ENCODE data around the gene HDAC9.
"Not testable (repeated sequence)": the region's sequence is repeated elsewhere in the genome, so short reads cannot be mapped to it uniquely, and the experiment has no call there.

Gene HDAC9

DNA sequence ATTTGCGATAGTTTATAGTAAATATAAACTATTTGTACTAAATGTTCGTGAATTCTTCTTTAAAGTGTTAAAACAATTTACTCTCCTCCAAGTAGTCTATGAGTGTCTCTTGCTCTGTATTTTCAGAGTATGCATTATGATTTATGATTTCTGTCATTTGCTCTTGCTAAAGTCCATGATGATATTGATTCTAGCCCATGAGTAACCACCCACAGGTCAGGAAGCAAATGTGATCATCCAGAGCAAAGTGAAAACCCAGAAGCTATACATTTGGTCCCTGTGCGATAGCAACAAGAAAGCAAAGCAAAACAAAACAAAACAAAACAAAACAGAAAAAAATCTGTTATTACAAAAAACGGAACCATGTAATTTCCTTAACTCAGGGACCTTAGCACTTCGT, 225.9 kb downstream of the HDAC9 start:
- H3K36me3 ChIP-seq (ENCODE audit: insufficient read depth, low read length) = no peaks in the 10 kb centered on the region
- no peak for DNase-seq (ENCODE audit: low read depth, low spot score)
- H3K9ac ChIP-seq (ENCODE audit: insufficient read length) = no peak overlapping the region
- TF ChIP-seq POLR2AphosphoS5 (IDR thresholded peaks at IDR 0.05; ENCODE audit: borderline replicate concordance, low read depth, low read length) = no peak
- TF ChIP-seq FOXP2 (optimal IDR thresholded peaks at IDR 0.05; ENCODE audit: control extremely low read depth, extremely low read length, insufficient read depth) = no peak
- no peak for TF ChIP-seq EZH2 (IDR thresholded peaks at IDR 0.05)
- H3K4me3 ChIP-seq = no peak overlapping the region
- H3K9me3 ChIP-seq (ENCODE audit: low read depth, low read length) = no peaks in the 10 kb centered on the region
- H3K27ac ChIP-seq = no peak overlapping the region

GRCh38 chr7:18724318-18724717, 228.8 kb downstream of the HDAC9 start:
- no peak overlapping the region for H3K9ac ChIP-seq (ENCODE audit: insufficient read length)
- H3K9me3 ChIP-seq (ENCODE audit: low read depth, low read length) = no peaks in the 10 kb centered on the region
- H3K27ac ChIP-seq = no peak overlapping the region
- TF ChIP-seq POLR2AphosphoS5 (IDR thresholded peaks at IDR 0.05; ENCODE audit: borderline replicate concordance, low read depth, low read length) = no peak
- TF ChIP-seq EZH2 (IDR thresholded peaks at IDR 0.05) = no peak
- no peak for TF ChIP-seq FOXP2 (optimal IDR thresholded peaks at IDR 0.05; ENCODE audit: control extremely low read depth, extremely low read length, insufficient read depth)
- no peak for DNase-seq (ENCODE audit: low read depth, low spot score)
- no peak overlapping the region for H3K4me3 ChIP-seq
- no peaks in the 10 kb centered on the region for H3K36me3 ChIP-seq (ENCODE audit: insufficient read depth, low read length)

GRCh38 chr7:18727115-18727870, 231.7 kb downstream of the HDAC9 start:
- H3K4me3 ChIP-seq = no peak overlapping the region
- H3K9ac ChIP-seq (ENCODE audit: insufficient read length) = no peak overlapping the region
- DNase-seq (ENCODE audit: low read depth, low spot score) = no peak
- TF ChIP-seq POLR2AphosphoS5 (IDR thresholded peaks at IDR 0.05; ENCODE audit: borderline replicate concordance, low read depth, low read length) (no peak), FOXP2 (optimal IDR thresholded peaks at IDR 0.05; ENCODE audit: control extremely low read depth, extremely low read length, insufficient read depth) (no peak), EZH2 (IDR thresholded peaks at IDR 0.05) (no peak)
- H3K27ac ChIP-seq = no peak overlapping the region
- H3K36me3 ChIP-seq (ENCODE audit: insufficient read depth, low read length) = no peaks in the 10 kb centered on the region
- no peaks in the 10 kb centered on the region for H3K9me3 ChIP-seq (ENCODE audit: low read depth, low read length)

DNA sequence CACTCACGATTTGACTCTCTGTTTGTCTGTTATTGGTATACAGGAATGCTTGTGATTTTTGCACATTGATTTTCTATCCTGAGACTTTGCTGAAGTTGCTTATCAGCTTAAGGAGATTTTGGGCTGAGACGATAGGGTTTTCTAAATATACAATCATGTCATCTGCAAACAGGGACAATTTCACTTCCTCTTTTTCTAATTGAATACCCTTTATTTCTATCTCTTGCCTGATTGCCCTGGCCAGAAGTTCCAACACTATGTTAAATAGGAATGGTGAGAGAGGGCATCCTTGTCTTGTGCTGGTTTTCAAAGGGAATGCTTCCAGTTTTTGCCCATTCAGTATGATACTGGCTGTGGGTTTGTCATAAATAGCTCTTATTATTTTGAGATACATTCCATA, 240.5 kb downstream of the HDAC9 start:
- not testable (repeated sequence) for DNase-seq (ENCODE audit: low read depth, low spot score); H3K36me3 ChIP-seq (ENCODE audit: insufficient read depth, low read length); H3K9ac ChIP-seq (ENCODE audit: insufficient read length); H3K27ac ChIP-seq; H3K9me3 ChIP-seq (ENCODE audit: low read depth, low read length); H3K4me3 ChIP-seq

DNA sequence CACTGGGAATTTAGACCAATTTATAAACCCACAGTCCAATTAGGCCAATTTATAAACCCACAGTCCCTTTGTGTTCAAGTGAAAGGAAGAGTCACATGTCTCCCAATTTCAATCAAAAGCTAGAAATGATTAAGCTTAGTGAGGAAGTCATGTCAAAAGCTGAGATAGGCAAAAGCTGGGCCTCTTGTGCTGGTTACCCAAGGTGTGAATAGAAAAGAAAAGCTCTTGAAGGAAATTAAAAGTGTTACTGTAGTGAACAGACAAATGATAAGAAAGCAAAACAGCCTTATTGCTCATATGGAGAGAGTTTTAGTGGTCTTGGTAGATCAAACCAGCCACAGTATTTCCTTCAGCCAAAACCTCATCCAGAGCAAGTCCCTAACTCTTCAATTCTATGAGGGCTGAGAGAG, 245.0 kb downstream of the HDAC9 start:
- Histone ChIP-seq H3K27ac (no peak overlapping the region), H3K9me3 (ENCODE audit: low read depth, low read length) (no peaks in the 10 kb centered on the region), H3K9ac (ENCODE audit: insufficient read length) (no peak overlapping the region), H3K36me3 (ENCODE audit: insufficient read depth, low read length) (no peaks in the 10 kb centered on the region), H3K4me3 (no peak overlapping the region)
- no peak for DNase-seq (ENCODE audit: low read depth, low spot score)
- TF ChIP-seq FOXP2 (optimal IDR thresholded peaks at IDR 0.05; ENCODE audit: control extremely low read depth, extremely low read length, insufficient read depth) = no peak

GRCh38 chr7:18753972-18754610, 258.5 kb downstream of the HDAC9 start:
- H3K4me3 ChIP-seq = peak overlapping the region; percentile 70
- H3K36me3 ChIP-seq (ENCODE audit: insufficient read depth, low read length) = peaks cover 7% of the 10 kb centered on the region; the same call in 1 of the 2 replicates
- H3K27ac ChIP-seq = peak overlapping the region; percentile 99
- H3K9me3 ChIP-seq (ENCODE audit: low read depth, low read length) = peaks cover 6% of the 10 kb centered on the region; the same call in 1 of the 2 replicates
- H3K9ac ChIP-seq (ENCODE audit: insufficient read length) = peak overlapping the region; percentile 70
- TF ChIP-seq EZH2 (IDR thresholded peaks at IDR 0.05) = no peak
- TF ChIP-seq POLR2AphosphoS5 (IDR thresholded peaks at IDR 0.05; ENCODE audit: borderline replicate concordance, low read depth, low read length) = no peak
- no peak for TF ChIP-seq FOXP2 (optimal IDR thresholded peaks at IDR 0.05; ENCODE audit: control extremely low read depth, extremely low read length, insufficient read depth)
- no peak for DNase-seq (ENCODE audit: low read depth, low spot score)

GRCh38 chr7:18754766-18755165, 259.2 kb downstream of the HDAC9 start:
- H3K9me3 ChIP-seq (ENCODE audit: low read depth, low read length) = peaks cover 6% of the 10 kb centered on the region; the same call in 1 of the 2 replicates
- H3K27ac ChIP-seq = peak overlapping the region; percentile 99
- H3K9ac ChIP-seq (ENCODE audit: insufficient read length) = peak overlapping the region; percentile 70
- peaks cover 7% of the 10 kb centered on the region; the same call in 1 of the 2 replicates for H3K36me3 ChIP-seq (ENCODE audit: insufficient read depth, low read length)
- H3K4me3 ChIP-seq = peak overlapping the region; percentile 70
- peak; percentile 84 for DNase-seq (ENCODE audit: low read depth, low spot score)
- TF ChIP-seq EZH2 (IDR thresholded peaks at IDR 0.05) = no peak
- TF ChIP-seq POLR2AphosphoS5 (IDR thresholded peaks at IDR 0.05; ENCODE audit: borderline replicate concordance, low read depth, low read length) = peak; percentile 44; the same call in 1 of the 2 replicates
- TF ChIP-seq FOXP2 (optimal IDR thresholded peaks at IDR 0.05; ENCODE audit: control extremely low read depth, extremely low read length, insufficient read depth) = peak; percentile 43

- no peak for DNase-seq (ENCODE audit: low read depth, low spot score)
- TF ChIP-seq FOXP2 (optimal IDR thresholded peaks at IDR 0.05; ENCODE audit: control extremely low read depth, extremely low read length, insufficient read depth) (no peak), POLR2AphosphoS5 (IDR thresholded peaks at IDR 0.05; ENCODE audit: borderline replicate concordance, low read depth, low read length) (no peak), EZH2 (IDR thresholded peaks at IDR 0.05) (no peak)
- Histone ChIP-seq H3K4me3 (peak overlapping the region; percentile 70), H3K36me3 (ENCODE audit: insufficient read depth, low read length) (peaks cover 7% of the 10 kb centered on the region; the same call in 1 of the 2 replicates), H3K9me3 (ENCODE audit: low read depth, low read length) (peaks cover 6% of the 10 kb centered on the region; the same call in 1 of the 2 replicates), H3K27ac (peak overlapping the region; percentile 99), H3K9ac (ENCODE audit: insufficient read length) (peak overlapping the region; percentile 70)
Observed at GRCh38 chr7:18755793-18756192, 260.2 kb downstream of the HDAC9 start.

All from SK-N-MC (cell line).